ENCODE results near the gene GRB10.

GRCh38 chr7:50588937-50589336, 193.8 kb downstream of the GRB10 start:
- 0 out of 2 replicates have a peak, but pooled peaks have one; percentile 29 for TF ChIP-seq CTCF (IDR thresholded peaks at IDR 0.05)
- no peak for TF ChIP-seq POLR2AphosphoS5 (IDR thresholded peaks at IDR 0.05; ENCODE audit: low read depth, low read length)
- TF ChIP-seq, protein P1, sequence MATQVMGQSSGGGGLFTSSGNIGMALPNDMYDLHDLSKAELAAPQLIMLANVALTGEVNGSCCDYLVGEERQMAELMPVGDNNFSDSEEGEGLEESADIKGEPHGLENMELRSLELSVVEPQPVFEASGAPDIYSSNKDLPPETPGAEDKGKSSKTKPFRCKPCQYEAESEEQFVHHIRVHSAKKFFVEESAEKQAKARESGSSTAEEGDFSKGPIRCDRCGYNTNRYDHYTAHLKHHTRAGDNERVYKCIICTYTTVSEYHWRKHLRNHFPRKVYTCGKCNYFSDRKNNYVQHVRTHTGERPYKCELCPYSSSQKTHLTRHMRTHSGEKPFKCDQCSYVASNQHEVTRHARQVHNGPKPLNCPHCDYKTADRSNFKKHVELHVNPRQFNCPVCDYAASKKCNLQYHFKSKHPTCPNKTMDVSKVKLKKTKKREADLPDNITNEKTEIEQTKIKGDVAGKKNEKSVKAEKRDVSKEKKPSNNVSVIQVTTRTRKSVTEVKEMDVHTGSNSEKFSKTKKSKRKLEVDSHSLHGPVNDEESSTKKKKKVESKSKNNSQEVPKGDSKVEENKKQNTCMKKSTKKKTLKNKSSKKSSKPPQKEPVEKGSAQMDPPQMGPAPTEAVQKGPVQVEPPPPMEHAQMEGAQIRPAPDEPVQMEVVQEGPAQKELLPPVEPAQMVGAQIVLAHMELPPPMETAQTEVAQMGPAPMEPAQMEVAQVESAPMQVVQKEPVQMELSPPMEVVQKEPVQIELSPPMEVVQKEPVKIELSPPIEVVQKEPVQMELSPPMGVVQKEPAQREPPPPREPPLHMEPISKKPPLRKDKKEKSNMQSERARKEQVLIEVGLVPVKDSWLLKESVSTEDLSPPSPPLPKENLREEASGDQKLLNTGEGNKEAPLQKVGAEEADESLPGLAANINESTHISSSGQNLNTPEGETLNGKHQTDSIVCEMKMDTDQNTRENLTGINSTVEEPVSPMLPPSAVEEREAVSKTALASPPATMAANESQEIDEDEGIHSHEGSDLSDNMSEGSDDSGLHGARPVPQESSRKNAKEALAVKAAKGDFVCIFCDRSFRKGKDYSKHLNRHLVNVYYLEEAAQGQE (IDR thresholded peaks at IDR 0.05; ENCODE audit: insufficient read depth in 1 of 2, low read depth in 2 of 2, low read length in 1 of 2), result no peak
